DOHH2 (cell line): ENCODE results near the gene KCNK1.

Experiments used
- H3F3A ChIP-seq: fragments of 200-600 bp; sonication (generic), shearing (Covaris generic); 2 replicates; pipeline ENCODE4 v1.6.0; 2016; ENCODE audit warnings: antibody characterized with exemption, mild to moderate bottlenecking; ENCODE audit not compliant: control insufficient read depth, insufficient read depth
- H3K27ac ChIP-seq: fragments of 200-600 bp; sonication (generic); 2 replicates; pipeline ENCODE4 v1.5.1; 2014; ENCODE audit warnings: low read depth, mild to moderate bottlenecking, low read length, moderate library complexity
- H3K27me3 ChIP-seq: fragments of 200-600 bp; sonication (generic); 2 replicates; pipeline ENCODE4 v1.6.1; 2014; ENCODE audit warnings: mild to moderate bottlenecking, low read length, mixed read lengths; ENCODE audit not compliant: control insufficient read depth
- H3K36me3 ChIP-seq: fragments of 200-600 bp; sonication (generic); 2 replicates; pipeline ENCODE4 v1.6.1; 2014; ENCODE audit warnings: mild to moderate bottlenecking, low read length, moderate library complexity, mixed read lengths; ENCODE audit not compliant: control insufficient read depth
- H3K4me1 ChIP-seq: fragments of 200-600 bp; sonication (generic); 2 replicates; pipeline ENCODE4 v1.6.1; 2014; ENCODE audit warnings: mild to moderate bottlenecking, low read length, mixed read lengths; ENCODE audit not compliant: control insufficient read depth
- H3K4me2 ChIP-seq: fragments of 200-600 bp; sonication (generic); 2 replicates; pipeline ENCODE4 v1.6.0; 2014; ENCODE audit warnings: mild to moderate bottlenecking, low read length, moderate library complexity
- H3K4me3 ChIP-seq: fragments of 200-600 bp; sonication (generic); 2 replicates; pipeline ENCODE4 v1.5.1; 2014; ENCODE audit warnings: mild to moderate bottlenecking, low read length, mixed read lengths
- H3K79me2 ChIP-seq: fragments of 200-600 bp; sonication (generic); 2 replicates; pipeline ENCODE4 v1.6.1; 2014; ENCODE audit warnings: mild to moderate bottlenecking, low read length, mixed read lengths; ENCODE audit not compliant: control insufficient read depth
- H3K9me2 ChIP-seq: fragments of 200-600 bp; sonication (generic); replicated peaks from 2 replicates; pipeline ENCODE4 v1.6.1; 2014; ENCODE audit warnings: mild to moderate bottlenecking, low read length, mixed read lengths; ENCODE audit not compliant: control insufficient read depth
- H3K9me3 ChIP-seq: fragments of 200-600 bp; sonication (generic); 2 replicates; pipeline ENCODE4 v1.6.1; 2014; ENCODE audit warnings: antibody characterized with exemption, low read length, mixed read lengths; ENCODE audit not compliant: control insufficient read depth, insufficient read depth
- H4K20me1 ChIP-seq: fragments of 200-600 bp; sonication (generic); 2 replicates; pipeline ENCODE4 v1.6.0; 2014; ENCODE audit warnings: low read depth, mild to moderate bottlenecking, antibody characterized with exemption, low read length, moderate library complexity; ENCODE audit not compliant: control insufficient read depth, insufficient read depth
- CTCF ChIP-seq: fragments of 200-600 bp; sonication (generic); IDR thresholded peaks from one replicate; pipeline ENCODE4 v1.5.1; 2014; ENCODE audit warnings: antibody characterized with exemption, mild to moderate bottlenecking, low read depth, low read length; ENCODE audit not compliant: poor library complexity, severe bottlenecking
- EZH2phosphoT487 ChIP-seq: fragments of 200-600 bp; sonication (generic); IDR thresholded peaks from 2 replicates; pipeline ENCODE4 v1.6.1; 2017; ENCODE audit warnings: borderline replicate concordance, mild to moderate bottlenecking, antibody characterized with exemption, low read length, moderate library complexity, mixed read lengths

Gene KCNK1

GRCh38 chr1:233625510-233625981 lies 11.6 kb downstream of the KCNK1 start:
- Histone ChIP-seq H3K79me2 (no peaks in the 10 kb centered on the region), H3K4me3 (no peak overlapping the region), H3K27me3 (no peaks in the 10 kb centered on the region), H3K27ac (no peak overlapping the region), H3F3A (no peaks in the 10 kb centered on the region), H3K4me2 (no peak overlapping the region), H3K9me2 (no peaks in the 10 kb centered on the region), H4K20me1 (no peaks in the 10 kb centered on the region), H3K9me3 (no peaks in the 10 kb centered on the region), H3K36me3 (no peaks in the 10 kb centered on the region), H3K4me1 (no peaks in the 10 kb centered on the region)
- TF ChIP-seq EZH2phosphoT487 (no peak), CTCF (no peak)

- Histone ChIP-seq H3K27ac (no peak overlapping the region), H3K4me1 (no peaks in the 10 kb centered on the region), H3F3A (no peaks in the 10 kb centered on the region), H3K27me3 (no peaks in the 10 kb centered on the region), H3K9me2 (no peaks in the 10 kb centered on the region), H3K79me2 (no peaks in the 10 kb centered on the region), H4K20me1 (no peaks in the 10 kb centered on the region), H3K9me3 (no peaks in the 10 kb centered on the region), H3K4me2 (no peak overlapping the region), H3K36me3 (no peaks in the 10 kb centered on the region), H3K4me3 (no peak overlapping the region)
- TF ChIP-seq EZH2phosphoT487 (no peak), CTCF (no peak)
Observed at GRCh38 chr1:233627376-233627775, 13.5 kb downstream of the KCNK1 start.

DNA sequence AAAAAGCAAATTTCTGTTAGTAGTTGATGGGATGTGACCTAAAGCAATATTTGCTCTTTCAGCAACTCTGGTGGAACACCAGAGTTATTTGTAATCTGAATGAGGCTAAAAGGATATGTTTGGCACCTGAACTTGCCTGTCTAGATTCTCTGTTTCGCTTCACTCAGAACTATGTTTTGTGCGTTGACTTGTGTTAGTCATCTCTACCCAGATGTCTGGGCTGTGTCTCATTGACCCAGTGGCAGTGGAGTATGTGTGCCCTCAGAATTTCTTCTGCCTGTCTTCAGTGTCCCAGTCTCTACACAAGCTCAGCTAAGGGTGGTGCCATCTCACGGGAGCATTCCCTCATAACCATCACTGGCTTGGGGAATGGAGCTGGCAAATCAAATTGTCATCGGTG lies 13.9 kb downstream of the KCNK1 start:
- no peaks in the 10 kb centered on the region for H4K20me1 ChIP-seq
- no peak overlapping the region for H3K27ac ChIP-seq
- no peak for TF ChIP-seq CTCF
- no peak for TF ChIP-seq EZH2phosphoT487
- H3K4me2 ChIP-seq = no peak overlapping the region
- H3K79me2 ChIP-seq = no peaks in the 10 kb centered on the region
- H3K36me3 ChIP-seq = no peaks in the 10 kb centered on the region
- H3K4me1 ChIP-seq = no peaks in the 10 kb centered on the region
- no peaks in the 10 kb centered on the region for H3F3A ChIP-seq
- no peaks in the 10 kb centered on the region for H3K27me3 ChIP-seq
- H3K9me3 ChIP-seq = no peaks in the 10 kb centered on the region
- no peak overlapping the region for H3K4me3 ChIP-seq
- no peaks in the 10 kb centered on the region for H3K9me2 ChIP-seq
